ENCODE measurements around the gene PARD3B. TPM values are rescaled to one million over a fixed set of nuclear protein-coding genes. Genes with fewer than 3 reads are reported as not detected.

PARD3B gene
- total RNA-seq, 1 donor from 2014 or later, result 0.66 TPM

DNA sequence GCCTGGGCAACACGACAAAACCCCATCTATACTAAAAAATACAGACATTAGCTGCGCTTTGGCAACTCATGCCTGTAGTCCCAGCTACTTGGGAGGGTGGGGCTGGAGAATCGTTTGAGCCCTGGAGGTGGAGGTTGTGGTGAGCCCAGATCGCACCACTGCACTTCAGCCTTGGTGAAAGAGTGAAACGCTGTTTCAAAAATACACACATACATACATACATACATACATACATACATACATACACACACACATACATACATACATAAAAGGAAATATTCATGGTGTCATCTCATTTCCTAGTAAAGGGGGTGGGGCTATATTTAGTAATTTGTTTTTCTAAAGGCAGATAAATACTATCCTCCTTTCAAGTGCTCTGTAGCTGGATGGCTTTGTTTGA lies 205.1 kb downstream of the PARD3B start:
- H3K36me3 Mint-ChIP-seq (ENCODE audit: unreplicated experiment), result no peaks in the 10 kb centered on the region
- peaks cover 2% of the 10 kb centered on the region for H3K9me3 Mint-ChIP-seq (ENCODE audit: unreplicated experiment)
- no peaks in the 10 kb centered on the region for H3K4me1 Mint-ChIP-seq (ENCODE audit: low read depth, unreplicated experiment)
- H3K27me3 Mint-ChIP-seq (ENCODE audit: unreplicated experiment), result no peaks in the 10 kb centered on the region
- H3K4me3 Mint-ChIP-seq (ENCODE audit: unreplicated experiment), result no peak overlapping the region
- H3K27ac Mint-ChIP-seq (ENCODE audit: unreplicated experiment), result no peak overlapping the region
- no peak for DNase-seq
- TF ChIP-seq, protein P1, sequence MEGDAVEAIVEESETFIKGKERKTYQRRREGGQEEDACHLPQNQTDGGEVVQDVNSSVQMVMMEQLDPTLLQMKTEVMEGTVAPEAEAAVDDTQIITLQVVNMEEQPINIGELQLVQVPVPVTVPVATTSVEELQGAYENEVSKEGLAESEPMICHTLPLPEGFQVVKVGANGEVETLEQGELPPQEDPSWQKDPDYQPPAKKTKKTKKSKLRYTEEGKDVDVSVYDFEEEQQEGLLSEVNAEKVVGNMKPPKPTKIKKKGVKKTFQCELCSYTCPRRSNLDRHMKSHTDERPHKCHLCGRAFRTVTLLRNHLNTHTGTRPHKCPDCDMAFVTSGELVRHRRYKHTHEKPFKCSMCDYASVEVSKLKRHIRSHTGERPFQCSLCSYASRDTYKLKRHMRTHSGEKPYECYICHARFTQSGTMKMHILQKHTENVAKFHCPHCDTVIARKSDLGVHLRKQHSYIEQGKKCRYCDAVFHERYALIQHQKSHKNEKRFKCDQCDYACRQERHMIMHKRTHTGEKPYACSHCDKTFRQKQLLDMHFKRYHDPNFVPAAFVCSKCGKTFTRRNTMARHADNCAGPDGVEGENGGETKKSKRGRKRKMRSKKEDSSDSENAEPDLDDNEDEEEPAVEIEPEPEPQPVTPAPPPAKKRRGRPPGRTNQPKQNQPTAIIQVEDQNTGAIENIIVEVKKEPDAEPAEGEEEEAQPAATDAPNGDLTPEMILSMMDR (IDR thresholded peaks at IDR 0.05; ENCODE audit: partially characterized antibody, unreplicated experiment), result no peak

DNA sequence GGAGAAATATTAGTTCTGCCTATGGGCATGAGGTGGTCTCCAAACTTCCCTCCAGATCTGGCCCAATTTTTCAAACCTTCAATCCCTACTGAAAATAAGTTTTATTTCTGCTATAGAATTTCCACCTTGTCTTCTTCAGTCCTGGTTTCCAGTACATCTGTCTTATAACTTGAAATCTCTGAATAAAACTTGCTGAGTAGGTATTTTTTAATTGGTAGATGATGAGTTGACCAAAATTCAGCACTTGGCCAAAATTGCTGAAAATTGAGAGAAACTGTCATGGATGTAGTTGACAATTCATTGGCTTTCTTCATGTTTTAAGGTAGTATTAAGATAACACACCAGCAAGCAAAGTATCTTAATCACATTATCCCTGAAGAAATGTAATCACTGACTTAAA lies 206.2 kb downstream of the PARD3B start:
- no peak for DNase-seq
- Mint-ChIP-seq H3K27ac (ENCODE audit: unreplicated experiment) (no peak overlapping the region), H3K36me3 (ENCODE audit: unreplicated experiment) (no peaks in the 10 kb centered on the region), H3K4me3 (ENCODE audit: unreplicated experiment) (no peak overlapping the region), H3K9me3 (ENCODE audit: unreplicated experiment) (peaks cover 2% of the 10 kb centered on the region), H3K4me1 (ENCODE audit: low read depth, unreplicated experiment) (no peaks in the 10 kb centered on the region), H3K27me3 (ENCODE audit: unreplicated experiment) (no peaks in the 10 kb centered on the region)
- TF ChIP-seq, protein P1 (IDR thresholded peaks at IDR 0.05; ENCODE audit: partially characterized antibody, unreplicated experiment), result no peak

DNA sequence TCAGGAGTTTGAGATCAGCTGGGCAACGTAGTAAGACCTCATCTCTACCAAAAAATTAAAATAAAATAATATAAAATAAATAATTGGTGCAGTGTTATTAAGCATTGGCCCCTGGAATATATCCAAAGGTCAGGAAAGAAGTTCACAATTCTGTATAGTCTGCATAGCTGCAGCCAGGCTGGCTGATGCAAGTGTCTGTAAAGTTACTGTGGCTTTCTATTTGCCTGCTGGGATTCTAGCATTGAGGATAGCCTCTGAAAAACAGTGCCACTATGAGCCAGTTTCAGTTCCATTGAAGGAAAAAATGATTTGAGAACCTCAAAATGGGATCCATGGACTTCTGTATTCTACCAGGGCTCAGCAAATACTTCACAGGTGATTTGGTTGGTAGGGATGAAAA lies 208.6 kb downstream of the PARD3B start:
- no peak overlapping the region for H3K4me3 Mint-ChIP-seq (ENCODE audit: unreplicated experiment)
- no peaks in the 10 kb centered on the region for H3K9me3 Mint-ChIP-seq (ENCODE audit: unreplicated experiment)
- no peaks in the 10 kb centered on the region for H3K36me3 Mint-ChIP-seq (ENCODE audit: unreplicated experiment)
- no peaks in the 10 kb centered on the region for H3K4me1 Mint-ChIP-seq (ENCODE audit: low read depth, unreplicated experiment)
- H3K27me3 Mint-ChIP-seq (ENCODE audit: unreplicated experiment), result no peaks in the 10 kb centered on the region
- H3K27ac Mint-ChIP-seq (ENCODE audit: unreplicated experiment), result no peak overlapping the region
- DNase-seq, result no peak
- TF ChIP-seq, protein P1 (IDR thresholded peaks at IDR 0.05; ENCODE audit: partially characterized antibody, unreplicated experiment), result no peak

DNA sequence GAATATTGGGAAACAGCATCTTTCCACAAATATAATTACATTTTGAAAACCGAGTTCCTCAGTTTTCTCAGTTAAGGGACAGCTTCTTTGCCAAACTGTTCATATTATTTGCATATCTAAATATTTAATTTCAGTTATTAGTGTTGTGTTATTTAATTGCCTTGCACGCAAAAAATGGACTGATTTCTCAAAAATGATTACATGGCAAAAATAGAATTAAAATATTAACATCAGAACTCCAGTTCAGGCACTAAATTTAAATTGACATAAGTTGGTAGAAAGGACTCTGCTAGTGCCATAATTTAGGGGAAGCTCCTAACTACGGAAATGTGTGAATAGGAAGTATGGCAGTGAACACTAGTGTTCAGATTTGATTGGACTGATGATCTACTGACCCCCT lies 209.6 kb downstream of the PARD3B start:
- Mint-ChIP-seq H3K27ac (ENCODE audit: unreplicated experiment) (no peak overlapping the region), H3K27me3 (ENCODE audit: unreplicated experiment) (no peaks in the 10 kb centered on the region), H3K9me3 (ENCODE audit: unreplicated experiment) (no peaks in the 10 kb centered on the region), H3K36me3 (ENCODE audit: unreplicated experiment) (no peaks in the 10 kb centered on the region), H3K4me1 (ENCODE audit: low read depth, unreplicated experiment) (no peaks in the 10 kb centered on the region), H3K4me3 (ENCODE audit: unreplicated experiment) (no peak overlapping the region)
- TF ChIP-seq, protein P1 (IDR thresholded peaks at IDR 0.05; ENCODE audit: partially characterized antibody, unreplicated experiment), result no peak
- DNase-seq, result no peak

DNA sequence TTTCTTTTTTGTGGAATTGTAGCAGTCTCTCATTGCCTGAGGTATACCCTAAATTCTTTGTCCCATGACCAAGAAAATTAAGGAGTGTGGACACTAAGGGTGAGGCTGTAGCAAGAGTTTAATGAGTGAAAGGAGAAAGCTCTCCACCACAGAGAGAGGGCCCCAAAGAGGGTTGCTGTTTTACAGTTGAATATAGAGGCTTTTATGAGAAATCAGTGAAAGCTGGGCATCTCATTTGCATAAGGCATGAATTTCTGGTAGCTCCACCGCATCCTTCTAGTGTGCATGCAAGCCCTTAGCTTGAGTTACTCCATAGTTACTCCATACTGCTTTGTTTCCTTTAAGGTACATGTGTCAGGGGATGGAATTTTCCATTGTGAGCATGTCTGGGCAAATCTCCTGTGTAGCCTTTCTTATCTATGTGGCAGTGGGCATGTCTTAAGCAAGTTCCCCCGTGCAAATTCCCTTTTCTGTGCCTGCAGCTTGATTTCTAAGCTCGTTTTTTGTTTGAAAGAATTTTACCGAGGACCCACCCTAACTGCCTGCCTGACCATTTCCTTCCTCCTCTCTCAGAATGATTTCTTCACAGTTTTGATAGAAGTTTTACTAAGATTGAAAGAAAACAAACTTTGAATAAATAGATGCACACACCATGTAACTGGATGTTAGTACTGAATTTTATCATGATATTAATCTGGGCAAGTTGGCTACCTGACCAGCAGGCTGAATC lies 218.9 kb downstream of the PARD3B start:
- Mint-ChIP-seq H3K9me3 (ENCODE audit: unreplicated experiment) (peaks cover 4% of the 10 kb centered on the region), H3K4me3 (ENCODE audit: unreplicated experiment) (no peak overlapping the region), H3K27me3 (ENCODE audit: unreplicated experiment) (no peaks in the 10 kb centered on the region), H3K4me1 (ENCODE audit: low read depth, unreplicated experiment) (no peaks in the 10 kb centered on the region), H3K27ac (ENCODE audit: unreplicated experiment) (no peak overlapping the region), H3K36me3 (ENCODE audit: unreplicated experiment) (peaks cover 9% of the 10 kb centered on the region)
- TF ChIP-seq, protein P1 (IDR thresholded peaks at IDR 0.05; ENCODE audit: partially characterized antibody, unreplicated experiment), result no peak
- no peak for DNase-seq
